PC-9 (cell line): ENCODE measurements around the gene GPR142.

ENCODE experiments used
- EZH2 ChIP-seq: fragments of 200-600 bp; sonication (generic); IDR thresholded peaks from 2 replicates; pipeline ENCODE4 v1.8.0; 2017; ENCODE audit warnings: antibody characterized with exemption, low read depth
- TF ChIP-seq, protein P1 (sequence below): fragments of 200-600 bp; sonication (generic); conservative IDR thresholded peaks from 2 replicates; pipeline ENCODE4 v1.6.1; 2017; ENCODE audit warnings: mixed run types, antibody characterized with exemption, mild to moderate bottlenecking, moderate library complexity

GRCh38 chr17:74394275-74394950 is 27.1 kb downstream of the GPR142 start:
- TF ChIP-seq EZH2: no peak
- TF ChIP-seq, protein P1, sequence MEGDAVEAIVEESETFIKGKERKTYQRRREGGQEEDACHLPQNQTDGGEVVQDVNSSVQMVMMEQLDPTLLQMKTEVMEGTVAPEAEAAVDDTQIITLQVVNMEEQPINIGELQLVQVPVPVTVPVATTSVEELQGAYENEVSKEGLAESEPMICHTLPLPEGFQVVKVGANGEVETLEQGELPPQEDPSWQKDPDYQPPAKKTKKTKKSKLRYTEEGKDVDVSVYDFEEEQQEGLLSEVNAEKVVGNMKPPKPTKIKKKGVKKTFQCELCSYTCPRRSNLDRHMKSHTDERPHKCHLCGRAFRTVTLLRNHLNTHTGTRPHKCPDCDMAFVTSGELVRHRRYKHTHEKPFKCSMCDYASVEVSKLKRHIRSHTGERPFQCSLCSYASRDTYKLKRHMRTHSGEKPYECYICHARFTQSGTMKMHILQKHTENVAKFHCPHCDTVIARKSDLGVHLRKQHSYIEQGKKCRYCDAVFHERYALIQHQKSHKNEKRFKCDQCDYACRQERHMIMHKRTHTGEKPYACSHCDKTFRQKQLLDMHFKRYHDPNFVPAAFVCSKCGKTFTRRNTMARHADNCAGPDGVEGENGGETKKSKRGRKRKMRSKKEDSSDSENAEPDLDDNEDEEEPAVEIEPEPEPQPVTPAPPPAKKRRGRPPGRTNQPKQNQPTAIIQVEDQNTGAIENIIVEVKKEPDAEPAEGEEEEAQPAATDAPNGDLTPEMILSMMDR: no peak
